Neutrophil (primary cell): ENCODE data around the gene CTNND2.

Source experiments
- H3K27ac ChIP-seq: fragments of 200-600 bp; sonication (generic); 2 replicates; pipeline ENCODE4 v1.5.1; 2016; ENCODE audit warnings: mild to moderate bottlenecking, moderate library complexity
- H3K27me3 ChIP-seq: fragments of 200-600 bp; sonication (generic); 2 replicates; pipeline ENCODE4 v1.6.0; 2016; ENCODE audit warnings: mild to moderate bottlenecking
- H3K36me3 ChIP-seq: fragments of 200-600 bp; sonication (generic); 2 replicates; pipeline ENCODE4 v1.5.1; 2017
- H3K4me1 ChIP-seq, 2 experiments: fragments of 200-600 bp in 1 of 2; sonication (generic) in 1 of 2; 1 replicate in 1 of 2; 2 replicates in 1 of 2; pipeline versions ENCODE4 v1.5.1 to v1.6.1; 2013 to 2016; ENCODE audit warnings: low read depth in 1 of 2, low read length in 1 of 2, mild to moderate bottlenecking in 1 of 2, moderate library complexity in 1 of 2; ENCODE audit not compliant: control insufficient read depth in 1 of 2, insufficient read depth in 1 of 2
- H3K4me3 ChIP-seq, 2 experiments: fragments of 200-600 bp in 1 of 2; sonication (generic) in 1 of 2; 1 replicate in 1 of 2; 2 replicates in 1 of 2; pipeline ENCODE4 v1.5.1; 2013 to 2016; ENCODE audit warnings: low read depth in 1 of 2, low read length in 1 of 2, mild to moderate bottlenecking in 1 of 2, moderate library complexity in 1 of 2
- H3K9me3 ChIP-seq: fragments of 200-600 bp; sonication (generic); 2 replicates; pipeline ENCODE4 v1.5.1; 2016
- CTCF ChIP-seq: fragments of 200-600 bp; sonication (generic); IDR thresholded peaks from 2 replicates; pipeline ENCODE4 v1.5.1; 2016; ENCODE audit warnings: antibody characterized with exemption

Gene CTNND2

GRCh38 chr5:11563822-11564221, 340.4 kb downstream of the CTNND2 start:
- Histone ChIP-seq H3K36me3 (no peaks in the 10 kb centered on the region), H3K27me3 (no peaks in the 10 kb centered on the region), H3K4me1 (no peaks in the 10 kb centered on the region), H3K9me3 (no peaks in the 10 kb centered on the region), H3K4me3 (no peak overlapping the region), H3K27ac (no peak overlapping the region)
- TF ChIP-seq CTCF: no peak

DNA sequence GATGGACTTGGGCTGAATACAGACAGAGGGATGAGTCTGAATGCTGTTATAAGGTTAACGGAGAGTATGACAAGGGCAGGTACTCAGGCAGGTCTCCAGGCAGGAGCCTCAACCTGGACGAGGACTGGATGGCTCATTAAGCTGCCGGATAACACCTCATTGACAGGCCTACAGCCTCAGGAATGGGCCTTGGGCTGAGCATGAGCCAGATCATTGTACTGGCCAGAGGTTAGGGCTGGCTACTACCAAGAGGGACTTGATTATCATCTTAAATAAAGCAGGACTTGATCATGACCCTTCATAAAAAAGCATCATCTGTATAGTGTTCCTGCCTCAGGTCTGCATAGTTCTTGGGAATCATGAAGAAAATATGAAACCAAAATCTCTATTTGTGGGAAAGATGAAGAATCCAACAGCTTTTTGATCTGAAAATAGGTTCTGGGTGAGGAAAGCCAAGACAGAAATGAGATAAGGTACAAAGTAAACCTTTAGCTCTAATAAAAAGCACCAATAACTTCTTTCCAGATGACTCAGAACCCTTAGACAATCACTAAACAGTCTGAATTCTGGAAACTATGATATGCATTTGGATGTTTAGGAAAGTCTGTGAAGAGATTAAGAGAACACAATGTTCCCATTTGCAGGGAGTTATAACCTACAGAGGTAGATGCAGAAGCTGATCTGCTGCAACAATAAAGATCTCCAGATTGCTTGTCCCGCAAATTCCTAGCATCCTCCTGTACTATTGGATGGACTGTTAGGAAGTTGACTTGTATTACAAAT, 343.1 kb downstream of the CTNND2 start:
- no peaks in the 10 kb centered on the region for H3K27me3 ChIP-seq
- no peak overlapping the region for H3K27ac ChIP-seq
- H3K9me3 ChIP-seq: no peaks in the 10 kb centered on the region
- no peaks in the 10 kb centered on the region for H3K4me1 ChIP-seq
- TF ChIP-seq CTCF: no peak
- no peaks in the 10 kb centered on the region for H3K36me3 ChIP-seq
- H3K4me3 ChIP-seq: no peak overlapping the region

DNA sequence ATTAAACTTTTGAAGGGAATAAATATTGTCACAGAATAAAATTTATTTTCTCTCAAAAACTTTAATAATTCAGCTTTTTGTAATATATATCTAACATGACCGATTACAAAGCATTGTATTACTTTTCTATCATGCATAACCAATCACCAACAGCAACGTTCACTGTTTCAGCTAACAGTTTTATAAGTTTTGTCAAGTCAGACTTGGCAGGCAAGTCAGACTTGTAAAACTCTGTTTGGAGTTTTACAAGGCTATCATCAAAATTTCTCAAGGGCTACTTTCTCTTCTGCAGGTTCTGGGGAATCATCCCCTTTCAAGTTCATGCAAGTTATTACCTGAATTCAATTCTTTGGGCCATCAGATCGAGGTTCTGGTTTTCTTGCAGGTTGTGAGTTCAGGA, 347.2 kb downstream of the CTNND2 start:
- no peaks in the 10 kb centered on the region for H3K27me3 ChIP-seq
- no peaks in the 10 kb centered on the region for H3K4me1 ChIP-seq
- no peaks in the 10 kb centered on the region for H3K36me3 ChIP-seq
- H3K9me3 ChIP-seq: no peaks in the 10 kb centered on the region
- H3K4me3 ChIP-seq: no peak overlapping the region
- no peak overlapping the region for H3K27ac ChIP-seq
- TF ChIP-seq CTCF: no peak

DNA sequence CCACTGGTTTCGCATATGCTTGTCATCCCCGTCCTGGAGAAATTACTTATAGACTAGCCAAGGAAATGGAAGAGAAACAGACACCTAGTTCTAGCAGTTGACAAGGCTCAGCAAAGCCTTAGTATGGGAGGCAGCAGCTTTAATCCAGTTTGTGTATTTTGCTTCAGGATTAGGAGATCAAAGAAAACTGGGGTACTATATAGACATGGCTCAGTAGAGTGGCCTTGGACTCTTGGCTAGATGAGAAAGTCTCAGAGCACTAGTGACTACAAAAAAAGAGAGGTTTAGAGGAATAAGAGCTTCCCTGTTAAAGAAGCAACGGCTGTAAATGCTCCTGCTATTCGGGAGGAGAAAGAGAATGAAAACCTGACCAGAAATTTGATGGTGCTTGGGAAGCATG, 349.1 kb downstream of the CTNND2 start:
- no peak for TF ChIP-seq CTCF

GRCh38 chr5:11547730-11548129, 356.5 kb downstream of the CTNND2 start:
- Histone ChIP-seq H3K4me3 (no peak overlapping the region), H3K4me1 (no peaks in the 10 kb centered on the region), H3K27me3 (no peaks in the 10 kb centered on the region), H3K9me3 (no peaks in the 10 kb centered on the region), H3K27ac (no peak overlapping the region), H3K36me3 (no peaks in the 10 kb centered on the region)
- no peak for TF ChIP-seq CTCF

More for the DNA sequence above, 349.1 kb downstream of the CTNND2 start:
- H3K36me3 ChIP-seq: no peaks in the 10 kb centered on the region
- H3K9me3 ChIP-seq: no peaks in the 10 kb centered on the region
- no peaks in the 10 kb centered on the region for H3K27me3 ChIP-seq
- H3K4me1 ChIP-seq: no peaks in the 10 kb centered on the region
- no peak overlapping the region for H3K4me3 ChIP-seq
- no peak overlapping the region for H3K27ac ChIP-seq
